Loucy (cell line): ENCODE measurements around the gene ALS2.

Experiments used
- EZH2phosphoT487 ChIP-seq: fragments of 200-600 bp; IDR thresholded peaks from 2 replicates; pipeline ENCODE4 v1.6.1; 2018; ENCODE audit warnings: antibody characterized with exemption, mild to moderate bottlenecking, moderate library complexity, borderline replicate concordance
- TF ChIP-seq, protein P1 (sequence below): fragments of 200-600 bp; sonication (generic); conservative IDR thresholded peaks from 2 replicates; pipeline ENCODE4 v1.5.1; 2014; ENCODE audit warnings: mild to moderate bottlenecking, antibody characterized with exemption, low read length

DNA sequence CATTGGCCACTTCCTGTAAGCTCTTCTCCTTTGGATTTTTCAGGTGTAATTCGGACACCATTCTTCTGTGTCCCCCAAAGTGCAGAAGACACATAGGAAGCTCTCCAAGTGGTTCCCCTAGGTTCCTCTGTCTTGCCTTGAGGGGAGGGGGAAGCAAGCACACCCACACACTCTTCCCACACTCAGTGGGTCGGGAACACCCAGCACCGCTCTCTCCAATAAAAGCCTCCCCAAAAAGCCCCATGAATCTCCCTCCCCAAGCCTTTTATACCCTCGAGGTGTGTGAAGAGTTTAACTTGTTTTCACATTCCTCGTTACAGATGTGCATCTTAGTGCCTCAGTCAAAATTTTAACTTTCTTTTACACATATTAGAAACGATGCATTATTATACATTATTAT is 127.5 kb downstream of the ALS2 start:
- TF ChIP-seq, protein P1, sequence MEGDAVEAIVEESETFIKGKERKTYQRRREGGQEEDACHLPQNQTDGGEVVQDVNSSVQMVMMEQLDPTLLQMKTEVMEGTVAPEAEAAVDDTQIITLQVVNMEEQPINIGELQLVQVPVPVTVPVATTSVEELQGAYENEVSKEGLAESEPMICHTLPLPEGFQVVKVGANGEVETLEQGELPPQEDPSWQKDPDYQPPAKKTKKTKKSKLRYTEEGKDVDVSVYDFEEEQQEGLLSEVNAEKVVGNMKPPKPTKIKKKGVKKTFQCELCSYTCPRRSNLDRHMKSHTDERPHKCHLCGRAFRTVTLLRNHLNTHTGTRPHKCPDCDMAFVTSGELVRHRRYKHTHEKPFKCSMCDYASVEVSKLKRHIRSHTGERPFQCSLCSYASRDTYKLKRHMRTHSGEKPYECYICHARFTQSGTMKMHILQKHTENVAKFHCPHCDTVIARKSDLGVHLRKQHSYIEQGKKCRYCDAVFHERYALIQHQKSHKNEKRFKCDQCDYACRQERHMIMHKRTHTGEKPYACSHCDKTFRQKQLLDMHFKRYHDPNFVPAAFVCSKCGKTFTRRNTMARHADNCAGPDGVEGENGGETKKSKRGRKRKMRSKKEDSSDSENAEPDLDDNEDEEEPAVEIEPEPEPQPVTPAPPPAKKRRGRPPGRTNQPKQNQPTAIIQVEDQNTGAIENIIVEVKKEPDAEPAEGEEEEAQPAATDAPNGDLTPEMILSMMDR = no peak
- no peak for TF ChIP-seq EZH2phosphoT487
